Hypothalamus (tissue), 51 donors: ENCODE measurements around the gene CHD9NB.

Experiments used
- DNase-seq, 51 donors: peaks; one replicate each; lab custom pipeline; 2025; lab: John Stamatoyannopoulos, UW

The CHD9NB gene

GRCh38 chr16:53052519-53053501 is at the start of gene CHD9NB:
CHD9NB (minus strand) TSS chr16:53052897; CDS start chr16:53044158, 8,739 bp downstream.
- DNase-seq: peak in 2 of 51 donors; percentile 15 to 26

GRCh38 chr16:53100889-53101288 is 48.2 kb upstream of the CHD9NB start:
- no peak for DNase-seq

GRCh38 chr16:53100131-53100748 is 47.5 kb upstream of the CHD9NB start:
- no peak for DNase-seq

- DNase-seq: peak; percentile 45 to 93 (median 84)
Observed at GRCh38 chr16:53099318-53100130, 46.8 kb upstream of the CHD9NB start.

- DNase-seq: peak in 46 of 51 donors; percentile 15 to 84 (median 62)
Observed at GRCh38 chr16:53098526-53099317, 46.0 kb upstream of the CHD9NB start.

GRCh38 chr16:53097190-53097589 is 44.5 kb upstream of the CHD9NB start:
- DNase-seq: no peak

GRCh38 chr16:53094013-53094630 is 41.4 kb upstream of the CHD9NB start:
- peak in 28 of 51 donors; percentile 4 to 53 (median 16) for DNase-seq

- no peak for DNase-seq
Observed at GRCh38 chr16:53093162-53093744, 40.6 kb upstream of the CHD9NB start.

GRCh38 chr16:53092284-53092683 is 39.6 kb upstream of the CHD9NB start:
- DNase-seq: peak in 1 of 51 donors; percentile 38

- DNase-seq: peak; percentile 13 to 93 (median 74)
Observed at GRCh38 chr16:53091466-53092211, 38.9 kb upstream of the CHD9NB start.

GRCh38 chr16:53090591-53091411 is 38.1 kb upstream of the CHD9NB start:
- DNase-seq: peak; percentile 35 to 93 (median 77)

GRCh38 chr16:53090286-53090590 is 37.5 kb upstream of the CHD9NB start:
- DNase-seq: no peak

GRCh38 chr16:53089434-53090285 is 37.0 kb upstream of the CHD9NB start:
- DNase-seq: peak in 33 of 51 donors; percentile 3 to 72 (median 34)

- no peak for DNase-seq
Observed at GRCh38 chr16:53087101-53087500, 34.4 kb upstream of the CHD9NB start.

- DNase-seq: no peak
Observed at GRCh38 chr16:53085931-53086421, 33.3 kb upstream of the CHD9NB start.

GRCh38 chr16:53085369-53085843 is 32.7 kb upstream of the CHD9NB start:
- peak in 1 of 51 donors; percentile 4 for DNase-seq
